Ureter (tissue), 1 donor: Measurements from ENCODE around the gene DQX1. TPM values are rescaled to one million over a fixed set of nuclear protein-coding genes. Genes with fewer than 3 reads are reported as not detected.
A peak's percentile ranks its signal among the peaks of the same experiment; 100 is the strongest.

Experiments used
- DNase-seq: peaks from one replicate; pipeline ENCODE4 v3.0.0-alpha.2; 2020; ENCODE audit warnings: low spot score
- total RNA-seq: library from RNA; stranded (reverse); gene quantifications from one replicate; pipeline ENCODE4 v1.2.4, GENCODE V29; 2023
- donor health status: DM: yes; HTN: yes; CAD: no.

DQX1 gene
- total RNA-seq, 1 donor from 2014 or later, result 1.4 TPM

DNA sequence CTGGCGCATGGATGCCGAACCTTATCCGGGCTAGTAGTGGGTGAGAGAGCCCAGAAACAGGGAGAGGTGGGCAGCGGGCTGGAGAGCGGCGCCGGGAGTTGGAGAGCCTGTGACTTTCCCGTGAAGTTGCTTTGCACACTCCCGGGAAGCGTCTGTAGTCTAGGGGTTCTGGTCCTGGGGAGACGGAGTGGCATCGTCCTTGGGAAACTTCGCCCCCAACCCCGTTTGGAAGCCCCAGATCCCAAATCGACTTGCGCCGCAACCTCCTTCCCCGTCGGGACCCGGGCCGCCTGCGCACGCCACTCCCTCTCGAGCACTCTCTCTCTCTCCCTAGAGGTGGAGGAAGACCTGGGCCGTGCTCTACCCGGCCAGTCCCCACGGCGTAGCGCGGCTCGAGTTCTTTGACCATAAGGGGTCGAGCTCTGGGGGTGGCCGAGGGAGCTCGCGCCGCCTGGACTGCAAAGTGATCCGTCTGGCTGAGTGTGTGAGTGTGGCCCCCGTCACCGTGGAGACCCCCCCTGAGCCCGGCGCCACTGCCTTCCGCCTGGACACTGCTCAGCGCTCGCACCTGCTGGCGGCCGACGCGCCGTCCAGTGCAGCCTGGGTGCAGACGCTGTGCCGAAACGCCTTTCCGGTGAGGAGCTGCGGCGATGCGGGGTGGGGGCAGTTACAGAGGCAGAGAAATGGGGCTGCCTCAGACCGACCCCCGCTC, 28.9 kb upstream of the DQX1 start:
- DNase-seq, result peak; percentile 67

DNA sequence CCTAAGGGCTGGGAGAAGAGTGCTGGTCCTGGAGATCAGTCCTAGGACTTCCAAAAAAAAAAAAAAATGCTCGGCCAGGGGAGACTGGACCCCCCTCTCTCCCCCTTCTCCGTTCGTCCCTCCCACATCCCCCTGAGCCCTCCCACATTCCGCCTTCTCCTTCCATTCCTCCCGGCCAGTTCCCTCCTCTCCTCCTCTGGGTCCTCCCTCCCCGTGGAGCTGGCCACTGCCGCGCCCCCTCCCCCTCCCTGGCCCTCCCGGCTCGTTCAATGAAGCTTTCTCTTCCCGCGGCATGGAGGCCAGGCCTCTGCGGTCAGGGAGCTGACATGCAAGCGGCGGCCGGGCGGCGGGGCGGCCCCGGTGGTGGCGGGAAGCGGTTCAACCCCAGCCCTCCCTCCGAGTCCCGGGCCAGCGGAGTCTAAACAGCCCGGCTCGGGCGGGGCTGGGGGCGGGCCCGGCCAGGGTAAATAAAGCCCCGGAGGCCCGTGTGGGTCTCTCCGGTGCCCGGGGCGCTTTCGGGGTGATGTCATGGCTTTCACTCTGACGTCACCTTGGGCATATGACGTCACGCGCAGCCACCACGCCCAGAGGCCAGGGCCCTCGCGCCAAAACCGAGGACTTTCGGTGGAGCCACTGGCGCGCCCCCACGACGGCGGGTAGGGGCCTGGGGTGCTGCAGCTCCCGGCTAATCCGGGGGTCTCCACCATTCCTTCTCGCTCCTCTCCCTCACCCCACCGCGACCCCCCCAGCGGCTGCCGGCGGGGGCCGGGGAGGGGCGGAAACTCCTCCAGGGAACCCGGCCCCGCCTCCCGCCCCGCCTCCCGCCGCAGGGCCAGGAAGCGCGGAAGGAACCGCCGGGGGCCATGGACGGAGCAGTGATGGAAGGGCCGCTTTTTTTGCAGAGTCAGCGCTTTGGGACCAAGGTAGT, 28.1 kb upstream of the DQX1 start, which contains the start of the genes DOK1 and LOXL3:
TSS of gene DOK1 (plus strand) at position 829 of the 928 bp plus-strand sequence. CDS start at position 864, 35 bp downstream.
TSS of gene LOXL3 (minus strand) at position 51 of the 928 bp plus-strand sequence. CDS start 1,308 bp downstream, outside the sequence.
- DNase-seq, result peak; percentile 87

DNA sequence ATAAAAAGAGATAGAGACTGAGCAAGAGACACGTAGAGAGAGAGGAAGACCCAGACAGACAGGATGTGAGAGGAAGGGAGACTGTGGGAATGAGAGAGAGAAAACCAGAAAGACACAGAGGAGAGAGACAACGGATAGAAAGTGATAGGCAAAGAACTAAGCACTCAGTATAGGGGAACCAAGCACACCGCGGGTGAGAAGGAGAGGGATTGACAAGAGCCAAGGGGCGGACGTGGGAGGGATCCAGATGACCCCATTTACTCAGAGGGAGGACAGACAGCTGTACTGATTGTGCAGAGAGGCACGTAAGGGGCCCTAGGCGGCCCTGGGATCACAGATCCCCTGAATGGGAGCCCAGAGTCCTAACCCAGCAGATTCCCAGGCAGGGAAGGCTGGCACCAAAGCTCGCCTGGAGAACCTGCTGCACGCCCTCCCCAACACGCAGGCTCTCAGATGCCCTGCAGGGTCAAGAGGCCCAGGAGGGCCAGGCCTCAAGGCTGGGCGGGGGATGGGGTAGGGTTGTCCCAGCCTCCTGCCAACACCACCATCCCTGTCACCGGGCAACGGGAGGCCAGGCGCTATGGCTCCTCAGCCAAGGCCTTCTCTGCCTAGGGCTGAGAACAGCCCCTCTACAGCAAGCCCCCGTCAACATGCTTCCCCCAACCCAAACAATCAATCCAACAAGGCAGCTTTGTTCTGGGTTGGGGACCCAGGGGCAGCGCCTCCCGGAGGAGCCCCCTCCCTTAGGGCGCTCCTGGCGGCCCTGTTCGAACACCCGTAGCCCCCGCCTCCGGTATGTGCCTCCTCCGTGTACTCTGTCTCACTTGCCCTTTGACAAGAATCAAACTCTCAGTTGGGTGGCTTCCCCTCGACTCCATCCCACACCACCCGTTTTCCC, 27.1 kb upstream of the DQX1 start:
- DNase-seq, result no peak

DNA sequence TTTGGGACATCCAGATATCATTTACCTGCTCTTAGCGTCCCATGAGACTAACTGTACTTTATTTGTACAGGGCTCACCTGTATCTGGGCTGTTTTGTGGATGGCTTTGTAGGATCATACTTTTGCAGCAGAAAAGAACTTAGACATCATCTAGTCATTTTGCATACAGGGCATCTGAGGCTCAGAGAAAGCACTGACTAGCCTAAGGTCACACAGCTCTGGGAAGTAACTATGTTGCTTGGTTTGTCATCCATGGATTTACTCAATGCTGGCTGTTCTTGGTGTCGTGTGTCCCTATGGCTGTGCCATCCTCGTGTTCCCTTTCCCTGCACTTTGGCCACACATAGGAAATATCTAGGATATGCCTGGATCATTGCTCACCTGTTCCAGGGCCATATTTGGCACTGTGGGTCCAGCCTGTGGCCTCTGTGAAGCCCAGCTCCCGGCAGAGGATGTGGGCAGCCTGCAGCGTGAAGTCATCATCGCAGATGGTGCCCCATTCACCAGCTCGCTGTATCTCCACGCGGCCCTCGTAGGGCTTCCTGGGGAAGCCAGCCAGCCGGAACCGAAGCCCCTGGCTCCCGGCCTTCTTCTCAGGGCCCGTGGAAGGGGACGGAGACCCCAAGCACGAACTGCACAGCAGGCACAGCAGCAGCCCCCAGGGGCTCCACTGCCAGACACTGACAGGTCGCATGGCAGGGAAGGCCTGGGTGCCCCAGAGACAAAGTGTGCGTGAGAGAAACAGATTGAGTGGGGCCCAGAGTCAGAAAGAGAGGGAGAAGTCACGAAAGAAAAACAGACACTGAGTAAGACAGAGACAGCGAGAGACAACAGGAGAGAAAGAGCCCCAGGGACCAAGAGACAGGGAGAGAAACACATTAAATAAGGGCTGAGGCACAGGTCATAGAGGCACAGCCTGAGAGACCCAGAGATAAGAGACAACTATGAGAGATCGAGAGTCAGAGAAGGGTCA, 26.2 kb upstream of the DQX1 start:
- no peak for DNase-seq

DNA sequence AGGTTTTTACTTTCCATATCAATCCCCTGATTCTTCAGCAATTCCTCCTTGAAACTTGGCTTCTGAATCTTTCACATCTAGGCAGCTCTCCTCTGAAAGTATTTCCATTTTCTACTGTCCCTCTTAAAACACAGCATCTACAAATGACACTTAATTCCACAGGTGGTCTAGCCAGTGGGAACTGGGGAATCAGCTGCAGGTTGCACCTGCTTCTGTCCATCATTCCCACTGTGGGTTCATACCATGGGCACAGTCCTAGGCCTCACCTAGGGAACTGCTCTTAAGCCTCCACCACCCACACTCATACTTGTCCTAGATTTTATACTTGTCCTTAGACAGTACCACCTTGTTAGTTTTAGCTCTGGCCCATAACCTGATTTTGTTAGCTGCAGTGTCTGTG, 25.5 kb upstream of the DQX1 start:
- no peak for DNase-seq

DNA sequence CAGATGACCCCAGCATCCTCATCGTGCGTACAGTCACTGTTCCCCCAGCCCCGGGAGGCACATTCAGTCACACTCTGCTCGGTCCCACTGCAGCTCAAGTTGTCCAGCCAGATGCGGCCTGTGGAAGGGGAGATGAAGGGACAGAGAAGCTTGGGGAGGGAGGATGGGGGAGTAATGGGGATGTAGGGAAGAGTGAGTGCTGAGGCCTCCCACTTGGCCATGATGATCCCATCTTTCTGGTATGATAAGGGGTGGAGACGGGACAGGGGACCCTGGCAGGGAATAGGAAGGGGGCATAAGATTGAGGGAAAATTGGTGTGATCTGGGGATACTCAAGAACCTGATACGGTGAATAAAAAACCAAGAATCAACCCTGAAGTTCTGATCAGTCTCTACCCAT, 24.2 kb upstream of the DQX1 start:
- no peak for DNase-seq

DNA sequence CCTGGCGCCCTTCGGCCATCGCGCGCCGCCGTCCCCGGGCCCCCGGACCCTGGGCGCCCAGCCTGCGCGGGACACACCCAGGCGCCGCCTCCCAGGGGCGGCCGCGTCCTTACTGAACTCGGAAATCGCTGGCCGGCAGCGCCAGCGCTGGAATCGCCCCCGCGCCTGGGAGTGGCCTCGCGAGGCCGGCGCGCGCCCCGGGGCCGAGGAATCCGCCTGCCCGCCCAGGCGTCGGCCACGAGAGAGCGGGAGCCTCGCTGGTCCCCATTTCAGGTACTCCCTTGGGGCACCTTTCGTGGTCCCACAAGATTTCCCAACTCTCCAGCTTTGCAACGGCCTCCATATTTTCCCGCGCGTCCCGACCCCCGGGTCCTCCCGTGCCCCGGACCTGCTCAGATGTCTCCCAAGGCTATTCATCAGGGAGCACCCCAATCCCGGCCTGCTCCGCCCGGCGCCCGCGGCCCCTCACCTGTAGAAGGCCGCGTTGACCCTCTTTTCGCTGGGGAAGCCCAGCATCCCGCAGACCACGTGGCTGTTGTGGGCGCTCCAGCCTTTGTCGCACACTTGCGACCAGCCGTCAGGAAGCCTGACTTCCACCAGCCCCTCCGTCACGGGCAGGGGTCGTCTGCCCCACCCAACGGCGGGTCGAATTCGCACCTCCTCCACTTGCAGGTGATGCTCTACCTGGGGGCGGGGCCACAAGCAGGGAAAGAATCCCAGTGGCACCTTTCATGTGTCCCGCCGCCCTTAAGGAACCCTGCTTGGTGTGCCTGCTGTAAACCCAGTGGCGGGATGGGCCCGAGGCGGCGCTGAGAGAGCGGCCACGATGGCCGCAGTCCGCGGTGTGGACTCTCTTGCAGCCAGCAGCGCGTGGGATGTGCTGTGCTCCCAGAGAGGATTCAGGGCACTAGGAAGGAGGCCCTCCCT, 23.1 kb upstream of the DQX1 start:
- DNase-seq, result peak; percentile 67

DNA sequence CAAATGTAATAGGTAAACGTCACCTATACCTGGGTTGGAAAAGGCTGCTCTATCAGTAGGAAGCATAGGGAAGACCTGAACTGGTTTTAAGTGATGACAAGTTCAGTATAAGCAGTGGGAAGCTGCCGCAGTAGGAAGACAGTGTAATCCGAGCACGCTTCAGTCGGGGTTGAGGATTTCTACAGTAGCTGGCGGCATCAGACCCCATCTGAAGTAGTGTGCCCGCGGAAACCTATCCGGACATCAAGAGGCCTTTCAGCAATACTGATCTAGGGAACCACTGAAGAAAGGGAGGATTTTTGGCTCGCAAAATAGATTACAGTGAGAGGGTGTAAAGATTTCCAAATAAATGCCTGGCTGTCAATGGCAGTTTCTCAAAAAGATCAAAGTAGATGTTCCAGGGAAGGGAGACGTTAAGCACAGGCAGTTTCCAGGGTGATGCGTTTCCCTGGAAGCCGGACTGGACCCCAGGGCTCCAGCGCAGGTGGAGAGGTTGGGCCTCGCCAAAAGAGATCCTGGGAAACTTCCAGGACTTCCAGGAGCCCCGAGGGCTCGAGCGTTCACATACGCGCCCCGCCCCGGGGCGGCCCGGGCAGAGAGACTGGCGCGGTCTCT, 22.4 kb upstream of the DQX1 start:
- DNase-seq, result no peak

DNA sequence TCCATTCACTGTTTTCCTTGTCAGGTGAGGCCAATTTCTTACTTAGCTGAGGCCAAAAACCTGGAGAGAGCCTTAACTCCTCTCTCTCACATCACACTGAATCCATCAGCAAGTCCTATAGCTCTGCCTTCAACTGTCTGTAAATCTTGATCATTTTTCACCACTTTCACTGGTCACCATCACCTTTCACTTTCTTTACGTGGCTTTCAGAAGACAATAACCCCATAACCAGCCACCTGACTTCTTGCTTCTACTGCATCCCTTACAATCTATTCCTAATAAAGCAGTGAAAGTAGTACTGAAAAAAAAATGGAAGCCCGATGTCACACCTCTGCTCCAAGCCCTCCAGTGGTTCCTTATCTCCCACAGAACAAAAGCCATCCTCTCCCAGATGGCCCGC, 20.0 kb upstream of the DQX1 start:
- DNase-seq, result no peak

DNA sequence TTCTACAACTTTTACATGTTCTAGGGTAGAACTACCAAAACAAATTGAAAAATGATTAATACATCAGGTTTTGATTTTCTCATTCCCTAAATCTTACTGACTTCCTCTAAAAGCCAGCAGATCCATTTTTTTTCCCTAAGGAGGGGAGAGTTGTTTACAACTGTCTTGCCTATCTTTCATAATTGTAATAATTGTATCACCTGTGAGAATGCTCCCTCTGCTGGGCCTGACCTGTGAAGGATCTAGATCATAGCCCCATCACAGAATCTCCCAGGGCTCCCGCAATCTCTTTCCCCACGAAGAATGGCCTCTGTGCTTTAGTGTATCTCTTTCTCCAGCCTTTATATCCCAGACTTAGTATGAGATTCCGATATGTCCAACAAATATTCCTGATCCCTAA, 18.6 kb upstream of the DQX1 start:
- DNase-seq, result no peak

DNA sequence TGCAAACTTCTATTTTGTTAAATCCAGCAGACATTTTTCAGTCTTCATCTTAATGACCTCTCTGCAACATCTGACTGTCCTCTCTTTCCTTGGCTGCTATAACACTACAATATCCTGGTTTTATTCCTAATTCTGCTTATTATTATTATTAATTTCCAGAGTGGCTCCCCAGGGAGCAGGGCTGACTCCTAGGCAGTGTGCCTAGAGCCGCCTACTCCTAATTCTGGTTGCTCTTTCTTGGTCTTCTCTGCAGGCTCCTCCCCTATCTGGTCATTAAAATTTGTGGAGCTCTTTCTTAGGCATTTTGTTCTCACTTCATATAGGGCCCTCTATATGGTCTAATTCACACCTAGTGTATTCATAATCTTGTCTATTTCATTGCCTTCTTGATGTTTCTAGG, 16.9 kb upstream of the DQX1 start:
- DNase-seq, result no peak

DNA sequence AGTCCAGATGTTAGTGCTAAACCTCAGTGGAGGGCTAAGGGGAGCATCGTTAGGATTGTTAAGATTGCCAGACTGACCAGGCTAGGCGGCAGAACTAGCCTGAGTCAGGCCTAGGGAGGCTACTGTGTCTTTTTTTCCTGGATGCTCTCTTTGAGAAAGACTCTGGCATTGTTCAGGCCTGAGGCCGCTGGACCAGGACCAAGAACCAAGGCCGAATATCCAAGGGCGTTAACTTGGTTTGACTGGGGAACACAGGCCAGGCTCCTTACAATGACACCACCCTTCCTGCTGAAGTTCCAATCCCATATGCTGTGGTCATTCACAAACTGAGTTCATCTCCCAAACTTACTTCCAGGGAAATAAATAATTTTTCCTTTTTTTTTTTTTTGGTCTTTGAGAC, 14.3 kb upstream of the DQX1 start:
- DNase-seq, result no peak

DNA sequence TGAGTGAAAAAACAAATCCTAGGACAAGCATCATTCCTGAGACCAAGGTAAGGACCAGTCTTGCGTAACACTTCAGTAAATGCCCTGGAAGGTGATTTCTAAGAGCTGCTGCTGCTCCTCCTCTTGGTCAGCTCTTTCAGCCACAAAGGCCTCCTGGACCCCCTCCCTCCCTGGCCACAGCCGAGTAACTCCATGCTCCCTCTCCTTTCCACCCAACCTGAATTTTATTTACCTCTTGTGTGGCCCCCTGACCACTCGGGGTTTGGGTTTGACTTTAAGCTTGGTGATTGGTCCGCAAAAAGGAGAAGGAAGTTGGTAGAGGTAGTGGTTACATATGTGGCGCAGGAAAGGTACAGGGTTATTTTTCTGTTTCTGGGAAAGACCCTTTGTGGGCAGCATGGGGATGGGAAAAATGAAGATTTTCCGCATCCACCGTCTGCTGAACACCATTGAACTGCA, 12.9 kb upstream of the DQX1 start:
- no peak for DNase-seq

DNA sequence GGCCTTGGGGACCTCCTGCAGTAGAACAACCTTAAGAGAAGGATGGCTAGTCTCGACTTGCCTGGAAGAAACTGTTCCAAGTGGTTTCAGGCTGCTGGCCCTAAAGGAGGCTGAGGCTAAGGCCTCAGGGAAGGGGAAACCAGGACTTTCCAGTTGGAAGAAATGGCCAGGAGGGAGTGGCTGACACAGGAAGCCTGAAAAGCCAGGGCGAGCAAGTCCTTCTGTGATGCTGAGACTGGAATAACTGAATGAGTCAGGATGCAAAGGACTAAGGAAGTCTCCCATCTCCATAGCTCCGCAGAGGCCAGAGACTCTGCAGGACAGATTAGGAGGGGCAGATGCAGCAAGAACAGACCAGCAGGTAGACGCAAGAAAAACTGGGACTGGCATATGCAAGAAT, 11.1 kb upstream of the DQX1 start:
- DNase-seq, result no peak

DNA sequence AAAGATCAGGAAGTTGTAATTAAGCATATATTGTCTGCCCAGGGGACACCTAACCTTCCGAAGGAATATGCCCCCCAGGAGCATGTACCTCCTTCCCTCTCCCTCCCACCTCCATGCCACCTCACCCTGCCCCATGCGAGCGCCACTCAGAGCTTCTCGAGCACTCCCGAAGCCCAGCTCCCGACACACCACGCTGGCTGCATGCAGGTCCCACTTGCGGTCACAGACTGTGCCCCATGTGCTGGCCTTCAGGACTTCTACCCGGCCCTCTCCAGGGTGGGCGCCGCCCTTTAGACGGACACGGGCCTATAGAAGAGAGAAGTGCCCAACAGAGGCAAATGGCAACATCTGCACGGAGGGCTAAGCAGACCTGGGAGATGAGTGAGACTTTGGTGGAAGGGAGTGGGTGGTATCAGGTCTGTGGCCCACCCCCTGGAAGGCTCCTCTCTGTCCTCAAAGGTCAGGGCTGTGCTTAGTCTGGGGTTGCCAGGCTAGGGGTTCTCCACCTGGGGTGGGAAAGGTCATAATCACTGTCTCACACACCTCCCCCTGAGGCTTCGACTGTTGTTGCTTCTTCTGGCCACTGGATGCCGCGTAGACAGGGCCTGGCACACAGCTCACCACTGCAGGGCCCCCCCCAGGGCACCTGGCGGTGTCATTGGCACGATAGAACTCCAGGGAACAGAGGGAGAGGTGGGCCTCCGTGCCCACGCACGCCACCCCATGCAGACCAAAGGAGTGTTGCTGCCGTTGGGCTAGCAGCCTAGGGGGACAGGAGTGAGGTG, 10.3 kb upstream of the DQX1 start:
- DNase-seq, result no peak

DNA sequence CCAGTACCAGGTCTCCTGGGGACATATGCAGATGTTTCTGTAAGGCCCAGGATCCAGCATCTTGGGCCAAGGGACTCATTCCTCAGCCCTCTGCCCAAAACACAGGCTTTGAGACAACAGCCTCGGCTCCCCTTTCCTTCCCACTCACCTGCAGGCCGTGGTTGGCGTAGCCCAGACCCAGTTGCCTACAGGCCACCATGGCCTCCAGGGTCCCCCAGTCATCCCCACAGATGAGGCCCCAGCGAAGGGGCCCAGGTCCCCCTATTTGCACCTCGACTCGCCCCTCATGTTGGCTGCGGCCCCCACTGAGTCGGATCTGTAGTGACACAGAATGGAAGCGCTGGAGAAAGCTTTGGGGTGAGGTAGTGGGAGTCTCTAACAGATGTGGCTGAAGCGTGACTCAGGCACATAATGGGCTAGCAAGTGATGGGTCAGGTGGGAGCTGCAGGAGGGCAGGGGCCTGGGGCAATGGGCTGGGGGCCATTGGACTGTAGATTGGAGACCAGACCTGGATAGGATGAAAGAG, 9.5 kb upstream of the DQX1 start:
- DNase-seq, result no peak

DNA sequence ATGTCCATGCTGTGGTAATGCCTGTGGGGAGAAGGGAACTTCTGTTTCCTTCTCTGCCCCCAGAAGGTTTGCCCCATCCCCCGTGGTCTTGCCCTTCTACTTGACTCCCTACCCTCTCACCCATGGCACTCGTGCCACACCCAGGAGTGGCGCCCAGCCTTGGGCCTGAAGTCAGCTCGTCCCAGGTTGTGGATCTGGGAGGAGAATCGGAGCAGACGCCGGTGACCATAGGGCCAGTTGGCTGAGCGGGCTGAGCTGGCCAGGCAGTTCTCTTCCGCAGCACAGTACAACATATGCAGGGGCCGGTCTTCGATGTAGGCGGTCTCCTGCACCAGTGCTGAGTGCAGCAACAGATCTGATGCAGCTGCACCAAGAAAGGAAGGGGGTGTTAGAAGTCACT, 8.4 kb upstream of the DQX1 start:
- no peak for DNase-seq

DNA sequence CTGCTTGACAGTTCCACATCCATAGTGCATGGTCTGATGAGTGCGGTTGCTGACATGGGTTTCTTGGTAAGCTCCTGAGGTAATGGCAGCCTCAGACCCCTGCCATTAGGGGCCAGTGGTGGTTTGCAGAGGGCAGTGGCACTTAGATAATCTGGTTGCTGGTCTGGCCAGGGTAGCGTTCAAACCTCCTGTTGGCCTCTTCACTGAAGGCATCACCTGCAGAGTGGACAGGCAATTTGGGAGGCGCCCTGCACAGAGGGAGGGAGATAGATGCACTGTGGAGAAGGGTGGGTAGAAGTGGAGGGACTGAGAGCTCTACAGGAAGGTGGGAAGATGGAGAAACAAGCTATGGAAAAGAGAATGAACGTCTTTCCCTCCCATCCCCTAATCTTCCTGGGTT, 7.4 kb upstream of the DQX1 start:
- DNase-seq, result no peak
